Stimulated activated CD8-positive, alpha-beta memory T cell treated with anti-CD3 and anti-CD28 coated beads, Interleukin-12 subunit alpha, Interleukin-12 subunit beta, amount 100 ng/mL, for 24 hours (primary cell): Measurements from ENCODE around the gene PHACTR3.

ENCODE experiments used
- DNase-seq: peaks from one replicate; pipeline ENCODE4 v3.0.0-alpha.2; 2020; ENCODE audit errors: extremely low read depth

PHACTR3 gene

DNA sequence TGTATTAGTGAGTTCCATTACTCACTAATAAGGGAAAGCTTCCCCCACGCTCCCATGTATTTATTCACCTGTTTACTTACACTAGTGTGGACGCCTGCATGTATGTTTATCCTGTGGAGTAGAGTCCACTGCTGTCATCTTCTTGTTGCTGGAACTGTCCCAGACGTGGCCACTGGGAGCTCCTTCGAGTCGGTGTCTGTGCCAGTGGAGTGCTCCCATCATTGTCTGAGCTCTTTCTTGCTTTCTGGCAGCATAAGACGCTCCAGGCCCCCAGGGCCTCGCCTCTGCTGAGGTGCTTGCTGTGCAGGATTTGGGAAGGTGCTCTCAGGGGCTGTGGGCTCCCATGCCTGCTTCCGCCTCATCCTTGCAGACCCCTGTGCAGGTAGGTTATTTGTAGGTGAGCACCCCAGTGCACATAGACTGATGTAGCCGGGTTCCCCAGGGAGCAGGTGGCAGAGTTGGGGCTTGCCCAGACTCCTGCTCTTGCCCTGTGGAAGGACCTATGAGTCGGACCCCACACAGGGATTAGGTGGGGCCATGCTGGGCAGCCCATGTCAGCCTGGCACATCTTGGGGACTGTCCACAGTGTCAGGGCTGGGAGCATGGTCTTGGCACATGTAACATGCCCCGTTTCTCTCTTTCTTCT, 16.6 kb downstream of the PHACTR3 start:
- DNase-seq = no peak

DNA sequence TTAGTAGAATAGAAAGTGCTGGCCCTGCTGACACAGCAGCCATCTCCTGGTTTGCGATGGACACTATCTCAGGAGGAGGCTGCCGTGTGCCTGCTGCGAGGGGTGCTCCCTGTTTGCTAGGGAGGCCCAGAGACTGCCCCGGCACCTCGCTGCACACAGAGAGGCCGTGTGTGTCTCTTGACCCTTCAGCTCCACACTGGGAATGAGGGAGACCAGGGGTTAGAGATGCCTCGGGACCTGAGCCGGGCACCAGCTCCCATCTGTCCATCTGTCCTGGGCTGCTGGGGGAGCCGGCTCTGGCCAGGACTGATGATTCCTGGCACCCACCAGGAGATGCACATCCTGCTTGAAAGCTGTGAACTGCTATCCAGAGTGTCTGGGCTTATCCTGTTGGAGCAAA, 18.2 kb downstream of the PHACTR3 start:
- DNase-seq = no peak

GRCh38 chr20:59623133-59623532, 18.8 kb downstream of the PHACTR3 start:
- DNase-seq = no peak

- no peak for DNase-seq
These were observed 19.2 kb downstream of the PHACTR3 start for GRCh38 chr20:59623583-59623982.

DNA sequence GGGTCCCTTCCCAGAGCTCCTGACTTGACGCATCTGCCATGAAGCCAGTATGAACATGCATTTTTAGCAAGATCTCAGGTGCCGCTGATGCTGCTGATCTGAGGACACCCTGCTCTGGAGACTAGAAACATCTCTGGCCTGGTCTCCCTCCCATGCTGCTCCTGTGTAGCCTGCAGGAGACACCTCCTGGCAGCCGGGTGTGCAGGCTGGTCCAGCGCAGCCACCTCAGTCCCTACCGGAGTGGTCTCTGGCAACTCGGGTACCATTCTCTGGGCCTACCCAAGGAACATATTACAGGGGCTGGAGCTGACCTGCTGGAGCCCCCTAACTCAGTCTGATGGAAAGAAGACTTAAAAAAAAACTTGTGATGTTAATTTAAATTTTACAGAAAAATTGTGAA, 20.1 kb downstream of the PHACTR3 start:
- DNase-seq = no peak

GRCh38 chr20:59625214-59625922, 21.0 kb downstream of the PHACTR3 start:
- no peak for DNase-seq

- no peak for DNase-seq
These were observed 23.0 kb downstream of the PHACTR3 start for GRCh38 chr20:59627298-59627697.

GRCh38 chr20:59628171-59628570, 23.8 kb downstream of the PHACTR3 start:
- no peak for DNase-seq

GRCh38 chr20:59629141-59630045, 25.1 kb downstream of the PHACTR3 start:
- DNase-seq = no peak

DNA sequence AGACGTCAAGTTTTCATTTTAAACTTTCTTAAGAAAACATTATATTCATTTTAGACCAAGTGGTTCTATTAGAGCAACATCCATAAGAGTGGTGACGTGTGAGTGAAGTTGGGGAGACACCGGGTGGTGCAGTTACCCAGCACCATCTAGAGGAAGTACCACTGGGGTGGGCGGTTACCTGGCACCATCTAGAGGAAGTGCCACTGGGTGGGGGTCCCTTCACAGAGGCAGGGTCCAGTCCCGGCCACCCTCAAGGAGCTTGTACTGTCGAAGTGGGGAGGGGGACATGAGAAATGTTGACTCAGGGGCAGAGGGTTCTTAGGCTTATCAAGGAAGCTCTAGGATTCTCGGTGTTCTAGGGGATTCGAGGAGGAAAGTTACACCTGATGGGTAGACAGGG, 26.2 kb downstream of the PHACTR3 start:
- DNase-seq = no peak

DNA sequence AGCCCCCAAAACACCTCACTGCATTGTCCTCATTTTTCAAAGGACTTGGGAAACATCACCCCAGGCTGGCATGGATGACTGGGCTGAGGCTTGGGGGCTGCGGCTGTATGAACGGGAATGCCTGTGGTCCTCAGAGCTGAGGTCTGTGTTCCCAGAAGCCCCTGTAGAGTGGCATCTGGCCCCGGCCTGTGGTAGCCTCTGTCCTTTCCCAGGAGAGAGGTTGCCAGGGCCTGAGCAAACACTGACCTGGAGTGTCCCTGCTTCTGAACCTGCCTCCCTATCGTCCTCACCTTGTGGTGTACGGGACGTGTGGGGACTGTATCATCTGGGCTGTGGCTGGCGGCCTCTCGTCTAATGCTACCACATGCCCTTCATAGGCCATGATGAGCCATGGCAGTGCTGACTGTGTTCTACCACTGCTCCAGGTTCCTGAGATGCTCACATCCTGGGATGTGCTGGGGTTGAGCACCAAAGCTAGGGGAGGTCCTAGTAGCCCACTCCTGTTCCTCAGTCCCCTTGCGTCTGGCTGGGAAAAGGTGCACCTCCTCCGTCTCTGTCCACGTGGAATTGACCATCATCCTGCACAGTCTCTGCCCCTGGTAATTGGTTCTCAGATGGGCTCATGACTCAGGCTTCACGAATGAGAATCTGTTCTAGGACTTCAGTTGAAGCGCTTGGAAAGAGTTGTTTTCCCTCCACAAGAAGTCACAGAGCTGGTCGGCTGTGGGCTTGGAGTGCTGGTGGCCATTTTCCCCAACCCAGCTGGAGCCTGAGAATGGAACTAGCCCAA, 27.6 kb downstream of the PHACTR3 start:
- DNase-seq = no peak

DNA sequence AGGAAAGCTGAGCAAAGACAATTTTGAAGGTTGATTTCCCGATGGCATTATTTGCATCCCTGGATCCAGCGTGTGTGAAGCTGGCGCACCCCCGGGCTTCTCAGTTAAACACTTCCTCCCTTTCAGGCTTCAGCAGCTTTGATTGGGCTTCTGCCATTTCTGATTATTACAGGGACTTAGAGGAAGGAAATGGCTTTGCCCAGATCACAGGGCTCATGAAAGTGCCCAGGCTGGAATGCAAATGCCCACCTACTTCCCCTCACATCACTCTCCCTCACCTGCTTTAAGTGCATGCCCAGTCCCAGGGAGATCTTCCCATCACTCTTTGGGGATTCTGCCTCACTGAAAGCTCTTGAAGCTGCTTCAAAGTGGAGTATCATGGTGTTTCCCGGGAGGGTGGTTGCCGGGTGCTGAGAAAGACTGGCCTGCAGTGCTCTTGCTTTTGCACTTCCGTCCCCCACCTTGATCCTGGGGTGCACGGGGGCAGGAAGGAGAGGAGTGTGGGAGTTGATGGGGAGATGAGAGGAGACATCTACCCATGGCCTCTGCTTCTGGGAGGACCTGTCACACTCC, 28.3 kb downstream of the PHACTR3 start:
- DNase-seq = no peak

GRCh38 chr20:59633656-59634251, 29.4 kb downstream of the PHACTR3 start:
- no peak for DNase-seq

- DNase-seq = no peak
These were observed 30.2 kb downstream of the PHACTR3 start for GRCh38 chr20:59634435-59635005.

GRCh38 chr20:59636766-59637370, 32.5 kb downstream of the PHACTR3 start:
- DNase-seq = no peak

- no peak for DNase-seq
These were observed 35.9 kb downstream of the PHACTR3 start for GRCh38 chr20:59640267-59640666.

DNA sequence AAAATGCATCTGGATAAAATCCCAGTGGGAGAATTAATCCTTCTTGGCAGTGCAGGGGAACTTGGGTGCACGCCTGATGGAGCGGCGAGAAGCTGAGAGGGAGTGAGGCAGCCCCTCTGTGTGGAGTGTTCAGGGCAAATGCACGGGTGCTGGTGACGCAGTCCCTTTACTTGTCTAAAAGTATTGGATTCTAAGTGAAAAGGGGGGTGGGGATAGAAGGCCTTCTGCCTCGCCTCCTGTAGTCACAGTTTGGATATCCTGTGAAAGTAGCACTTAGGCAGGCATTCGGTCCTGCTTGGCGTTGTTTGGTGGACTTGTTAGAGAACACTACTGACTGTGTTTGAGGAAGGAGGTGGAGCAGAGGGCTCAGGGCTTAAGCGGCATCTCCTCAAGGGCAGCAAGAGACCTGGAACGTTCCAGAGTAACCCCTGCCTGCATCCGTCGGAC, 39.3 kb downstream of the PHACTR3 start:
- no peak for DNase-seq

DNA sequence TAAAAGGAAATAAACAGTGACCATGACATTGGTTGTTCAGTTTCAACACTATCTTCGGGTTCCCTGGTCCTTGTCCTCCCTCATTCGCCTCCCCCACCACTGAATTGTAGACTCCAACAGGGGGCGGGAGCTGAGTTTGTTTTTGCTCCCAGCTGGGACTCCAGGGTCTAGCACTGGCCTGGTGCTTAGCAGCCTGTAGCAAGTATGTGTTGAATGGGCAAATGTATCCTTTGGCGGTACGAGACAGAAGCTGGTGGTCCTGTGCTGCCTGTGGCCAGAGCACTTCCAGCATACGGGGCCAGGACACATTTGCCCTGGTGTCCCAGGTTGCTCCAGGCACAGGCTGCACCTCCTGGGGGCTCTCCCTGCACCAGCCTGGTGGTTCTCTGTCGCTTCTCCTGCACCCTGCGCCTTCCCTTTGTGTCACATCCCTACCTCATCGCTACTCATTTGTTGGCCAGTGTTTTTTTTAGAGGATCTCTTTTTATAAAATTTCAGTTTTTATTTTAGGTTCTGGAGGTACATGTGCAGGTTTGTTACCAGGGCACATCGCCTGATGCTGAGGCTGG, 40.1 kb downstream of the PHACTR3 start:
- no peak for DNase-seq

GRCh38 chr20:59645271-59645670, 40.9 kb downstream of the PHACTR3 start:
- no peak for DNase-seq

GRCh38 chr20:59645761-59646171, 41.4 kb downstream of the PHACTR3 start:
- no peak for DNase-seq
